ENCODE results near the gene RAPGEF6. TPM values are rescaled to one million over a fixed set of nuclear protein-coding genes. Genes with fewer than 3 reads are reported as not detected.

Gene RAPGEF6
- total RNA-seq, 1 donor = 15.6 TPM

- DNase-seq (ENCODE audit: insufficient read length, low spot score, missing footprints) = no peak
- Histone ChIP-seq H3K4me1 (ENCODE audit: insufficient read depth, low read length) (peaks cover 23% of the 10 kb centered on the region), H3K9me3 (ENCODE audit: low read depth, low read length) (no peaks in the 10 kb centered on the region), H2AFZ (ENCODE audit: low read length) (no peak overlapping the region), H3K4me3 (ENCODE audit: insufficient read depth, low read length) (no peak overlapping the region), H4K20me1 (ENCODE audit: insufficient read depth, low read length) (peaks cover 2% of the 10 kb centered on the region), H3K79me2 (ENCODE audit: insufficient read depth, low read length) (peaks cover 17% of the 10 kb centered on the region), H3K4me2 (ENCODE audit: insufficient read depth, low read length) (no peak overlapping the region), H3K27me3 (ENCODE audit: insufficient read depth, low read length) (no peaks in the 10 kb centered on the region), H3K27ac (ENCODE audit: low read depth, low read length) (no peak overlapping the region), H3K36me3 (ENCODE audit: insufficient read depth, low read length) (no peaks in the 10 kb centered on the region)
- TF ChIP-seq CTCF (IDR thresholded peaks at IDR 0.05; ENCODE audit: extremely low read depth, low read depth, low read length) = no peak
Measured at GRCh38 chr5:131377785-131378325, 257.2 kb downstream of the RAPGEF6 start.

GRCh38 chr5:131377346-131377745 lies 257.7 kb downstream of the RAPGEF6 start:
- Histone ChIP-seq H3K4me2 (ENCODE audit: insufficient read depth, low read length) (no peak overlapping the region), H3K4me3 (ENCODE audit: insufficient read depth, low read length) (no peak overlapping the region), H3K9me3 (ENCODE audit: low read depth, low read length) (no peaks in the 10 kb centered on the region), H3K27me3 (ENCODE audit: insufficient read depth, low read length) (no peaks in the 10 kb centered on the region), H2AFZ (ENCODE audit: low read length) (no peak overlapping the region), H3K27ac (ENCODE audit: low read depth, low read length) (no peak overlapping the region), H3K79me2 (ENCODE audit: insufficient read depth, low read length) (peaks cover 15% of the 10 kb centered on the region), H4K20me1 (ENCODE audit: insufficient read depth, low read length) (peaks cover 2% of the 10 kb centered on the region), H3K4me1 (ENCODE audit: insufficient read depth, low read length) (peaks cover 23% of the 10 kb centered on the region), H3K36me3 (ENCODE audit: insufficient read depth, low read length) (no peaks in the 10 kb centered on the region)
- no peak for TF ChIP-seq CTCF (IDR thresholded peaks at IDR 0.05; ENCODE audit: extremely low read depth, low read depth, low read length)
- DNase-seq (ENCODE audit: insufficient read length, low spot score, missing footprints) = no peak

- Histone ChIP-seq H3K4me1 (ENCODE audit: insufficient read depth, low read length) (peaks cover 23% of the 10 kb centered on the region), H3K27me3 (ENCODE audit: insufficient read depth, low read length) (no peaks in the 10 kb centered on the region), H3K4me3 (ENCODE audit: insufficient read depth, low read length) (no peak overlapping the region), H3K4me2 (ENCODE audit: insufficient read depth, low read length) (no peak overlapping the region), H3K9me3 (ENCODE audit: low read depth, low read length) (no peaks in the 10 kb centered on the region), H3K79me2 (ENCODE audit: insufficient read depth, low read length) (peaks cover 10% of the 10 kb centered on the region), H4K20me1 (ENCODE audit: insufficient read depth, low read length) (no peaks in the 10 kb centered on the region), H3K27ac (ENCODE audit: low read depth, low read length) (no peak overlapping the region), H2AFZ (ENCODE audit: low read length) (no peak overlapping the region), H3K36me3 (ENCODE audit: insufficient read depth, low read length) (no peaks in the 10 kb centered on the region)
- no peak for DNase-seq (ENCODE audit: insufficient read length, low spot score, missing footprints)
- no peak for TF ChIP-seq CTCF (IDR thresholded peaks at IDR 0.05; ENCODE audit: extremely low read depth, low read depth, low read length)
Measured at GRCh38 chr5:131375351-131375750, 259.7 kb downstream of the RAPGEF6 start.

Small RNA genes within 50 kb of the gene (small RNA-seq; reads per million reads assigned to genes)
- gene RF02271 = not detected

Other genes with a start within 250 kb of the RAPGEF6 start
- 108 and 116 TPM in 2 replicates for gene FNIP1, start 161.8 kb upstream of the RAPGEF6 start, total RNA-seq

Data from osteoblast (primary cell).